ENCODE results near the gene ARHGAP9.

DNA sequence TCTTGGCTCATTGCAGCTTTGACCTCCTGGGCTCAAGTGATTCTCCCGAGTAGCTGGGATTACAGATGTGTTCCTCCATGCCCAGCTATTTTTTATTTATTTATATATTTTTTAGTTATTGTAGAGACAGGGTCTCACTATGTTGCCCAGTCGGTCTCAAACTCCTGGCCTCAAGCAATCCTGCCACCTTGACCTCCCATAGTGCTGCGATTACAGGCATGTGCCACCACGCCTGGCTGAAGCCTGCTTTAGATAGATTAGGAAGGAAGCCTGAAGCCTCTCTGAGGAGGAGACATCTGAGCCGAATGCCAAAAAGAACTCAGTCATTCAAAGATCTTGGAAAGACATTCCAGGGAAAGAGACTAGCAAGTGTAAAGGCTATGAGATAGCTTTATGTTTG lies 34.9 kb downstream of the ARHGAP9 start:
- TF ChIP-seq, protein P1, sequence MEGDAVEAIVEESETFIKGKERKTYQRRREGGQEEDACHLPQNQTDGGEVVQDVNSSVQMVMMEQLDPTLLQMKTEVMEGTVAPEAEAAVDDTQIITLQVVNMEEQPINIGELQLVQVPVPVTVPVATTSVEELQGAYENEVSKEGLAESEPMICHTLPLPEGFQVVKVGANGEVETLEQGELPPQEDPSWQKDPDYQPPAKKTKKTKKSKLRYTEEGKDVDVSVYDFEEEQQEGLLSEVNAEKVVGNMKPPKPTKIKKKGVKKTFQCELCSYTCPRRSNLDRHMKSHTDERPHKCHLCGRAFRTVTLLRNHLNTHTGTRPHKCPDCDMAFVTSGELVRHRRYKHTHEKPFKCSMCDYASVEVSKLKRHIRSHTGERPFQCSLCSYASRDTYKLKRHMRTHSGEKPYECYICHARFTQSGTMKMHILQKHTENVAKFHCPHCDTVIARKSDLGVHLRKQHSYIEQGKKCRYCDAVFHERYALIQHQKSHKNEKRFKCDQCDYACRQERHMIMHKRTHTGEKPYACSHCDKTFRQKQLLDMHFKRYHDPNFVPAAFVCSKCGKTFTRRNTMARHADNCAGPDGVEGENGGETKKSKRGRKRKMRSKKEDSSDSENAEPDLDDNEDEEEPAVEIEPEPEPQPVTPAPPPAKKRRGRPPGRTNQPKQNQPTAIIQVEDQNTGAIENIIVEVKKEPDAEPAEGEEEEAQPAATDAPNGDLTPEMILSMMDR (IDR thresholded peaks at IDR 0.05), result no peak
- no peak for TF ChIP-seq POLR2A (IDR thresholded peaks at IDR 0.05)
